Endothelial cell of umbilical vein (primary cell): ENCODE results near the gene ABCB7. TPM values are rescaled to one million over a fixed set of nuclear protein-coding genes. Genes with fewer than 3 reads are reported as not detected.

ENCODE experiments used
- BruUV-seq: library from RNA; stranded (reverse); fragments of 400-500 nt; replicated peaks from 2 replicates; lab custom pipeline; 2021; lab: Mats Ljungman, UMichigan
- CTCF ChIA-PET: fragments of 300-600, 350-600 bp; sonication (Branson Sonifier 250); formaldehyde crosslinking; loops from one replicate; lab custom pipeline; 2021; ENCODE audit warnings: antibody characterized with exemption, inconsistent platforms; lab: Charles Lee
- POLR2A ChIA-PET: fragments of 300-600, 350-600 bp; sonication (Branson Sonifier 250); formaldehyde crosslinking; loops from one replicate; lab custom pipeline; 2021; ENCODE audit warnings: antibody characterized with exemption, inconsistent platforms; lab: Charles Lee
- DNase-seq: peaks from one replicate; pipeline ENCODE4 v3.0.0-alpha.2; 2011; ENCODE audit warnings: low read depth, low spot score
- FAIRE-seq: peaks from 2 replicates; lab custom pipeline; 2011; peaks lifted over from hg19 to GRCh38; lab: Jason Lieb, UNC
- H2AFZ ChIP-seq: 2 replicates; pipeline ENCODE4 v1.6.0; 2012; ENCODE audit warnings: low read depth, low read length, control low read depth, inconsistent platforms
- H3K27ac ChIP-seq: 2 replicates; pipeline ENCODE4 v1.5.1; 2011; ENCODE audit warnings: low read depth, mild to moderate bottlenecking, control low read depth, low read length, moderate library complexity; ENCODE audit not compliant: insufficient read depth
- H3K27me3 ChIP-seq, 2 experiments: 2 replicates each; pipeline versions ENCODE4 v1.6.0 to v1.6.1; 2011; ENCODE audit warnings: low read length in 2 of 2, mixed read lengths in 1 of 2; ENCODE audit not compliant: control insufficient read depth in 2 of 2, insufficient read depth in 2 of 2
- H3K36me3 ChIP-seq, 2 experiments: 2 replicates in 1 of 2; 3 replicates in 1 of 2; pipeline ENCODE4 v1.5.1; 2011; ENCODE audit warnings: low read length in 2 of 2, mild to moderate bottlenecking in 1 of 2, moderate library complexity in 1 of 2; ENCODE audit not compliant: control insufficient read depth in 2 of 2, insufficient read depth in 2 of 2; ENCODE audit errors: extremely low read depth in 1 of 2
- H3K4me1 ChIP-seq: 3 replicates; pipeline ENCODE4 v1.5.1; 2011; ENCODE audit warnings: mild to moderate bottlenecking, low read length; ENCODE audit not compliant: control insufficient read depth, insufficient read depth; ENCODE audit errors: extremely low read depth
- H3K4me2 ChIP-seq: 2 replicates; pipeline ENCODE4 v1.6.1; 2011; ENCODE audit warnings: low read length, control low read depth, mixed read lengths; ENCODE audit not compliant: insufficient read depth
- H3K4me3 ChIP-seq, 3 experiments: fragments of 200-600 bp in 1 of 3; sonication (generic), shearing (Covaris generic) in 1 of 3; replicated peaks in 1 of 3; 2 replicates each; pipeline ENCODE4 v1.5.1; 2011 to 2016; ENCODE audit warnings: control low read depth in 3 of 3, low read length in 3 of 3, mild to moderate bottlenecking in 2 of 3, inconsistent platforms in 1 of 3, low read depth in 1 of 3, moderate library complexity in 1 of 3; ENCODE audit not compliant: insufficient read depth in 1 of 3
- H3K79me2 ChIP-seq: 2 replicates; pipeline ENCODE4 v1.6.0; 2012; ENCODE audit warnings: low read length, inconsistent platforms; ENCODE audit not compliant: control insufficient read depth, insufficient read depth
- H3K9ac ChIP-seq: replicated peaks from 2 replicates; pipeline ENCODE3; 2011; ENCODE audit warnings: low read length, control low read depth; ENCODE audit not compliant: insufficient read depth; ENCODE audit errors: extremely low read depth
- H3K9me1 ChIP-seq: replicated peaks from 3 replicates; pipeline ENCODE4 v1.6.0; 2011; ENCODE audit warnings: mild to moderate bottlenecking, low read length; ENCODE audit not compliant: control insufficient read depth, insufficient read depth; ENCODE audit errors: extremely low read depth
- H3K9me3 ChIP-seq: replicated peaks from 2 replicates; pipeline ENCODE4 v1.5.1; 2012; ENCODE audit warnings: low read length, inconsistent platforms; ENCODE audit not compliant: control insufficient read depth, insufficient read depth
- H4K20me1 ChIP-seq: replicated peaks from 2 replicates; pipeline ENCODE3; 2011; ENCODE audit warnings: mild to moderate bottlenecking, low read length; ENCODE audit not compliant: control insufficient read depth, insufficient read depth; ENCODE audit errors: extremely low read depth
- EZH2 ChIP-seq: IDR thresholded peaks from 2 replicates; pipeline ENCODE4 v1.6.1; 2012; ENCODE audit warnings: borderline replicate concordance, low read depth, mild to moderate bottlenecking, moderate library complexity, low read length, inconsistent platforms; ENCODE audit not compliant: severe bottlenecking
- FOS ChIP-seq: IDR thresholded peaks from 2 replicates; pipeline ENCODE4 v1.6.1; 2011; ENCODE audit warnings: mild to moderate bottlenecking, low read length, moderate library complexity, borderline replicate concordance; ENCODE audit not compliant: insufficient read depth
- GATA2 ChIP-seq: IDR thresholded peaks from 2 replicates; pipeline ENCODE4 v1.7.0; 2011; ENCODE audit warnings: low read depth, mild to moderate bottlenecking, moderate library complexity, mixed read lengths, low read length; ENCODE audit not compliant: insufficient read length, insufficient read depth
- JUN ChIP-seq: IDR thresholded peaks from 2 replicates; pipeline ENCODE4 v1.6.1; 2011; ENCODE audit warnings: borderline replicate concordance, low read depth; ENCODE audit not compliant: insufficient read length, insufficient read depth
- MAX ChIP-seq: IDR thresholded peaks from 2 replicates; pipeline ENCODE4 v1.6.1; 2011; ENCODE audit not compliant: insufficient read depth, insufficient read length
- MYC ChIP-seq: IDR thresholded peaks from one replicate; pipeline ENCODE4 v1.6.1; 2011; ENCODE audit warnings: mild to moderate bottlenecking, low read depth, low read length
- POLR2A ChIP-seq: IDR thresholded peaks from 2 replicates; pipeline ENCODE4 v1.6.1; 2012; ENCODE audit warnings: low read depth, mild to moderate bottlenecking, control low read depth, low read length
- POLR2AphosphoS5 ChIP-seq: IDR thresholded peaks from 2 replicates; pipeline ENCODE4 v1.6.1; 2012; ENCODE audit warnings: low read depth, mild to moderate bottlenecking, control low read depth, low read length, moderate library complexity; ENCODE audit not compliant: insufficient read depth
- dilution Hi-C: fragments of 300-500 bp; cut with MboI; formaldehyde crosslinking; loops from one replicate; pipeline ENCODE4 v1.15.0; 2019; ENCODE audit warnings: low sequenced_read_pairs; ENCODE audit not compliant: extremely low pct_ligation_motif_present
- intact Hi-C: fragments of 100-400 bp; cut with micrococcal nuclease; formaldehyde crosslinking; loops from one replicate; pipeline ENCODE4 v1.10.0; 2022
- polyA plus RNA-seq, 4 experiments: library from polyadenylated mRNA; depleted of rRNA in 3 of 4; stranded (reverse) in 3 of 4; unstranded in 1 of 4; fragments of >200 nt; gene quantifications; 2 replicates each; pipeline versions ENCODE4 v1.2.1 to v1.2.3, GENCODE V29; 2011 to 2012; ENCODE audit warnings: missing spikeins in 1 of 4
- total RNA-seq: library from RNA; stranded (reverse); gene quantifications from 2 replicates; pipeline ENCODE4 v1.2.3, GENCODE V29; 2021
- TF ChIP-seq, protein P1 (sequence below), 2 donors: IDR thresholded peaks; 1 replicate in 1 of 2; 2 replicates in 1 of 2; pipeline ENCODE4 v1.5.1; 2011; ENCODE audit warnings: low read length in 2 of 2, mild to moderate bottlenecking in 2 of 2, moderate library complexity in 2 of 2, control low read depth in 1 of 2, inconsistent platforms in 1 of 2, low read depth in 1 of 2; ENCODE audit not compliant: insufficient read depth in 1 of 2; ENCODE audit errors: extremely low read depth in 1 of 2

Gene ABCB7
- total and polyA plus RNA-seq, 2 donors (not counting 3 experiments of a cell fraction or from before 2014, with no cell fraction given): 12.1 to 20.7 TPM

GRCh38 chrX:75051047-75051446 is 105.0 kb downstream of the ABCB7 start:
- H3K9me1 ChIP-seq: no peaks in the 10 kb centered on the region
- no peaks in the 10 kb centered on the region for H3K36me3 ChIP-seq
- dilution Hi-C loops (no loop called here), intact Hi-C loops (no loop called here)
- no peaks in the 10 kb centered on the region for H3K27me3 ChIP-seq
- no peak overlapping the region for H3K4me3 ChIP-seq
- H3K4me1 ChIP-seq: no peaks in the 10 kb centered on the region
- H3K9me3 ChIP-seq: no peaks in the 10 kb centered on the region
- no peak overlapping the region for H3K27ac ChIP-seq
- no peaks in the 10 kb centered on the region for H3K79me2 ChIP-seq
- no peak for DNase-seq
- TF ChIP-seq JUN (no peak), POLR2A (no peak), MAX (no peak), POLR2AphosphoS5 (no peak), EZH2 (no peak), GATA2 (no peak), FOS (no peak), MYC (no peak)
- TF ChIP-seq, protein P1, sequence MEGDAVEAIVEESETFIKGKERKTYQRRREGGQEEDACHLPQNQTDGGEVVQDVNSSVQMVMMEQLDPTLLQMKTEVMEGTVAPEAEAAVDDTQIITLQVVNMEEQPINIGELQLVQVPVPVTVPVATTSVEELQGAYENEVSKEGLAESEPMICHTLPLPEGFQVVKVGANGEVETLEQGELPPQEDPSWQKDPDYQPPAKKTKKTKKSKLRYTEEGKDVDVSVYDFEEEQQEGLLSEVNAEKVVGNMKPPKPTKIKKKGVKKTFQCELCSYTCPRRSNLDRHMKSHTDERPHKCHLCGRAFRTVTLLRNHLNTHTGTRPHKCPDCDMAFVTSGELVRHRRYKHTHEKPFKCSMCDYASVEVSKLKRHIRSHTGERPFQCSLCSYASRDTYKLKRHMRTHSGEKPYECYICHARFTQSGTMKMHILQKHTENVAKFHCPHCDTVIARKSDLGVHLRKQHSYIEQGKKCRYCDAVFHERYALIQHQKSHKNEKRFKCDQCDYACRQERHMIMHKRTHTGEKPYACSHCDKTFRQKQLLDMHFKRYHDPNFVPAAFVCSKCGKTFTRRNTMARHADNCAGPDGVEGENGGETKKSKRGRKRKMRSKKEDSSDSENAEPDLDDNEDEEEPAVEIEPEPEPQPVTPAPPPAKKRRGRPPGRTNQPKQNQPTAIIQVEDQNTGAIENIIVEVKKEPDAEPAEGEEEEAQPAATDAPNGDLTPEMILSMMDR (IDR thresholded peaks at IDR 0.05; ENCODE audit: extremely low read depth in 1 of 2, insufficient read depth in 1 of 2, low read depth in 1 of 2, low read length in 2 of 2): no peak
- BruUV-seq: no TSS peak
- H4K20me1 ChIP-seq: no peaks in the 10 kb centered on the region
- H3K9ac ChIP-seq: no peak overlapping the region
- FAIRE-seq: no peak
- H3K4me2 ChIP-seq: no peak overlapping the region
- ChIA-PET POLR2A (no interaction called here), CTCF (no interaction called here)
- H2AFZ ChIP-seq: no peak overlapping the region
